Ishikawa (cell line): Measurements from ENCODE around the gene UHRF2.

Source experiments
- CEBPB ChIP-seq: IDR thresholded peaks from 2 replicates; pipeline ENCODE4 v1.6.1; 2012
- CREB1 ChIP-seq: IDR thresholded peaks from 2 replicates; pipeline ENCODE4 v1.6.1; 2012; ENCODE audit warnings: low read depth
- EGR1 ChIP-seq: IDR thresholded peaks from 2 replicates; pipeline ENCODE4 v1.6.1; 2012
- EP300 ChIP-seq: IDR thresholded peaks from 2 replicates; pipeline ENCODE4 v1.6.1; 2012; ENCODE audit warnings: borderline replicate concordance
- FOXM1 ChIP-seq: IDR thresholded peaks from 2 replicates; pipeline ENCODE4 v1.6.1; 2012; ENCODE audit warnings: low read depth, borderline replicate concordance
- MAX ChIP-seq: IDR thresholded peaks from 2 replicates; pipeline ENCODE4 v1.6.1; 2012
- NFIC ChIP-seq: IDR thresholded peaks from 2 replicates; pipeline ENCODE4 v1.6.1; 2012
- RAD21 ChIP-seq: IDR thresholded peaks from 2 replicates; pipeline ENCODE4 v1.6.1; 2012; ENCODE audit warnings: low read depth
- REST ChIP-seq: IDR thresholded peaks from 2 replicates; pipeline ENCODE4 v1.6.1; 2012; ENCODE audit warnings: low read depth, mild to moderate bottlenecking
- TAF1 ChIP-seq: IDR thresholded peaks from 2 replicates; pipeline ENCODE4 v1.6.1; 2012; ENCODE audit warnings: low read depth, mild to moderate bottlenecking
- TCF12 ChIP-seq: IDR thresholded peaks from 2 replicates; pipeline ENCODE4 v1.6.1; 2012; ENCODE audit warnings: low read depth
- TEAD4 ChIP-seq: IDR thresholded peaks from 2 replicates; pipeline ENCODE4 v1.6.1; 2012
- USF1 ChIP-seq: IDR thresholded peaks from 2 replicates; pipeline ENCODE4 v1.6.1; 2012
- YY1 ChIP-seq: IDR thresholded peaks from 2 replicates; pipeline ENCODE4 v1.6.1; 2012; ENCODE audit warnings: low read depth
- ZBTB7A ChIP-seq: IDR thresholded peaks from 2 replicates; pipeline ENCODE4 v1.6.1; 2012; ENCODE audit warnings: low read depth

UHRF2 gene

GRCh38 chr9:6407778-6408177 is 5.2 kb upstream of the UHRF2 start:
- TF ChIP-seq TCF12 (no peak), EP300 (no peak), TEAD4 (no peak), YY1 (no peak), USF1 (no peak), EGR1 (no peak), NFIC (no peak), CEBPB (no peak), FOXM1 (no peak), TAF1 (no peak), RAD21 (no peak), ZBTB7A (no peak), MAX (no peak), CREB1 (no peak), REST (no peak)

- no peak for TF ChIP-seq YY1
These were observed 4.7 kb upstream of the UHRF2 start for GRCh38 chr9:6408320-6408719.

GRCh38 chr9:6409811-6410210 is 3.2 kb upstream of the UHRF2 start:
- no peak for TF ChIP-seq TAF1

- no peak for TF ChIP-seq EP300
- TF ChIP-seq YY1: no peak
- TF ChIP-seq ZBTB7A: no peak
- TF ChIP-seq REST: no peak
These were observed 2.4 kb upstream of the UHRF2 start for GRCh38 chr9:6410633-6411032.

GRCh38 chr9:6413365-6414246 is 607 bp downstream of the UHRF2 start:
- TF ChIP-seq RAD21 (no peak), USF1 (no peak), NFIC (no peak), CEBPB (no peak), CREB1 (no peak), FOXM1 (no peak), EGR1 (no peak), TCF12 (no peak), MAX (no peak; the same call in none of the 2 replicates), ZBTB7A (peak; percentile 51; the same call in 1 of the 2 replicates), REST (no peak), TEAD4 (0 out of 2 replicates have a peak, but pooled peaks have one; percentile 19), TAF1 (no peak), EP300 (0 out of 2 replicates have a peak, but pooled peaks have one; percentile 2), YY1 (peak; percentile 68)
